Globus pallidus (tissue), 1 donor: Measurements from ENCODE around the gene PTHLH.

Experiments used
- DNase-seq: peaks from one replicate; pipeline ENCODE4 v3.0.0-alpha.2; 2015; ENCODE audit warnings: low spot score

PTHLH gene

DNA sequence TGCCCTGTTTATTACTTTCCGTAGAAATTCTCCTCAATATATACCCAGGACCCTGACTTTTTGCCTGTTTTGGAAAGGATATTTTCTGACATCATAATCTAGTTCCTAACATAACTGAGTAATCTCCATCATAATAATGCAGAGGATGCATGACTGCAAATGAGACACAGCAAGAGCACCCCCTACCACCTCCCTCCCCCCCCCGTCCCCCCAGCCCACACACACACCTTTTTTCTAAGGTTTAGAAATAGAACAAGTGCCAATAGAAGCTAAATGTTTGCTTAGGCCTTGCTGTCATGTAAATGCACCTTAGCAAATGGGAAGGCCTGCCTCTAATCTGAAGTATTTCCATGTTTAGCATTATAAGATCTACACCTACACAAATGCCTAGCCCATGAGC lies at the start of gene PTHLH:
PTHLH (minus strand) TSS at position 13 of the 400 bp plus-strand sequence. CDS start 3,239 bp downstream, outside the sequence.
- no peak for DNase-seq

DNA sequence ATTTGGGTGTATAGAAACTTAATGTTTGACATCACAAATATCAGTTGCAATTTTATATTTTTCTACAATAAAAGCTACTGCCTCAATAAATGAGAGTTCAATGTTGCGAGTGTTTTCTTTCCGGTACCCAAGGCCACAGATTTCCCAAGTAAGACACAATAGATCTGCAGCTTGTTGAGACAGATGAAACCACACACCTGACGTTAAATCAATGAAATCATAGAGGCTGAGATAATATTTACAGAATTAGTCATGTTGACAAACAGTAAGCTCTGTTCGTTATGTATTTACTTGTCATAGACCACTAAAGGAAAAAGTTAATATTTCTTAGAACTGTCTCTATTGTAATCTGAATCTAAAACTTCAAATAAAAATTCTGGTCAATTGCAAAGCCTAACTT lies 49.2 kb upstream of the PTHLH start:
- DNase-seq = no peak

DNA sequence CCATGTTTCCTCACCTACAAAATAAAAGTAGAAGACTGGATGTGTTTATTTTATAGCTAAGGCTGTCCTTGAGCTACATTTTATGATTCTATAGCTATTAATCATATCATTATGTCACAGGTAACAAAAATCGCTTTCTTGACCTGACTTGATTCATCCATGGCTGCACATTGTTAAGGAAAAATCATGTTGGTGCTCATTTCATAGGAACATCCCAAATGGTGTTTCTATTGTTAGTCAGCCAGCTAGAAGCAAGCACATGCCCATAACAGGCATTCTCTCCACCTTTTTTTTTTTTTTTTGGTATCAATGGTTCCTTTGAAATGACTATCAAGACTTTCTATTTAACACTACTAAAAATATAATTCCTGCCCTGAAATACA lies 45.3 kb upstream of the PTHLH start:
- DNase-seq = no peak

DNA sequence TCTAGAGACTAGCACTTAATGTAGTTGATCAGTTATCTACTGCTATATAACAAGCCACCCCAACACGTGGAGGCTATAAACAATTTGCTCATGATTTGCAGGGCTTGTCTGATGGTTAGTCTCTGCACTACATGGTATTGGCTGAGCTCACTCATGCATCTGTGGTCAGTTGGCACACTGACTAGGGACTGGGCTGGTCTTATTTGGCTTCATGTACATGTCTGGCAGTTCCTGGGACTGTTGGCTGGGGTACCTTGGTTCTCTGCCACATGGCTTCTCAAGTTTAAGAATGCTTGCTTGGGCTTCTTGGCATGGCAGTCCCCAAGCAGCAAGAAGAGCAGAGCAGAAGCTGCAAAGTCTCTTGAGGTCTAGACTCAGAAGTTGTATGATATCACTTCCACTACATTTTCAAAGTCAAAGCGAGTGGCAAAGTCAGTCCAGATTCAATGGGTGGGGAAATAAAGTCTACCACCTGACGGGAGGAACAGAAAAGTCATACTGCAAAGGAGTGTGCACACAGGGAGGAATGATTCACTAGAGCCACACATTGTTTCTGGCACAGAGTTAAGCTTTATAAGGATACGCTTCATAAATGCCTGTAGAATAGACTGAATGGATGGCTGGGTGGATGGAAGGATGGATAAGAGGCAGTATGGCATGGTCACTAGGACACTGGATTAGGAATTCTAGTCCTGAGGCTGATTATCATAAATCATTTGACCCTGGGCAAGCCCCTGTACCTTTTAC lies 44.8 kb upstream of the PTHLH start:
- peak; percentile 30 for DNase-seq

DNA sequence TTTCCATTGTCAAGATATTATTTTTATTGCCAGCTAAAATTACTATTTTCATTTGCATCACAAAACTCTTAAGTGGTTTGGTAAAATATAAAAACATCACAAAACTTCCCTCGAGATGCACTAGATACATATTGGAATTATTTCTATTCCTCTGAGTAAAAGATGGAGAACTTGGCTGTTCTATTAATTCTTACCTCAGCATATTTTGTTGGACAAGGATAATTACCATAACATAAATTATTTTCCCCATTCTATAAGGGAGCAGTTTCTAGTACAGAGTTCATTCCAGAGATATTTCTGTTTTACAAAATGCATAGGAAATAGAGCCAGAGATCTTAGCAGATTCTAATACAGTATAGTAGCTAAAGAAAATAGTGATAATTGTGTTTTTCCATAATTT lies 42.6 kb upstream of the PTHLH start:
- DNase-seq = no peak

DNA sequence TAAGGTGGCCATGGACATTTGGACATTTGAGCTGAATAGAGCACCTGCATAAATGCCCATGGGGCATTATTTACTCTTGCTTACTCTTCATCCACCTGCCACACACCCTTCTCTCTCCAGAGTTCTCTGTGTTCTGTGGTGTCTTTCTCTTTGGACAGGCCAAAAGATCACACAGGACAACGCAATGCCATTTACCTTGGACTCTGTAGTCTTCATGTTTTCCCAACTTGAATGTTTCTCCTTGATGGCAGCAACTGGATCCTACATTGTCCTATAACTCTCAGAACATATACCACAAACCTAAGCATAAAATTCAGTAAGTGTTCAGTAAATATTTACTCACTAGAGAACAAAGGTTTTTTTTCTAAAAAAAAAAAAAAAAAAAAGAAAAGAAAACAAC lies 41.7 kb upstream of the PTHLH start:
- no peak for DNase-seq

DNA sequence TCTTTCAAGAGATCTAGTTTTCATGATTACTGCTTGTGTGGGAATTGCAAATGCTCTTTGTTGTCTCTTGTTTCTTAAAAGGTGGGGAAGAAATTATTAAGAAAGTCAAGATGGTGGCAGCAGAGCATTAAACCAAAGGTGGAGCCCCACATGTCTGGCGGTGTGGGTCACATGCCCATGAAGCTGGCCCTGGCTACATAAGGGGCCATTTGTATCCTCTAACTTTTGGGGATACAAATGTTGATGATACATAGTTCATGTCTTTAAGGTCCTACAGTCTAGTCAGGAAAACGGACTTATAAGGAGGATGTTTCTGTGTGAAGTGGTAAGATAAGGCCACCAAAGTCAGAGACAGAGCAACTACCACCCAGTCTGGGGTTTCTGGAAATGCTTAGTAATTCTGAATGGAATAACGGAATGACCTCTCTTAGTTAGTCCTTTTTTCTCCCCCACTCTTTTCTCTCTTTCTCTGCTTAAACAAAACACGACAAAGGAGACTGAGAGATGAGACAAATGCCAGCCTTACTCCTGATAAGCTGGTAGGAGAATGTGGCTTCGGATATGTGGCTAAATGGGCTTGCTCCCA lies 39.9 kb upstream of the PTHLH start:
- DNase-seq = no peak

DNA sequence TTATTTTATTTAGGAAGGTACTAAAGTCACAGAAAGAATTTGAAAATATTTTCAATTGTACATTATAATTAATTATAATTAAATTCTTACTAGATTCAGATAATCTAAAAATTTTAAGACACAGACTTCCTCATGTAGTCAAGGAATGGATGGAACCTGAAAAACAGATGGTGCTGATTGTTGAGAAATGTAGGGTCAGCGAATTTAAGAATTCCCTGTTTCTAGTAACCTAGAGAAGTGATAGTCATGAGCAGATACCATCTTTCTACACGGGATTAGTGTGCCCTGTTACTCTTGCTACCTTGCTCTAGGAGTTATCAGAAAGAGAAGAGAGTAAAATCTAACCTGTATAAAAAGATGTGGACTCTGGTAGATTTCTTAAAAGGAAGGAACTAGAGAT lies 37.5 kb upstream of the PTHLH start:
- DNase-seq = no peak

DNA sequence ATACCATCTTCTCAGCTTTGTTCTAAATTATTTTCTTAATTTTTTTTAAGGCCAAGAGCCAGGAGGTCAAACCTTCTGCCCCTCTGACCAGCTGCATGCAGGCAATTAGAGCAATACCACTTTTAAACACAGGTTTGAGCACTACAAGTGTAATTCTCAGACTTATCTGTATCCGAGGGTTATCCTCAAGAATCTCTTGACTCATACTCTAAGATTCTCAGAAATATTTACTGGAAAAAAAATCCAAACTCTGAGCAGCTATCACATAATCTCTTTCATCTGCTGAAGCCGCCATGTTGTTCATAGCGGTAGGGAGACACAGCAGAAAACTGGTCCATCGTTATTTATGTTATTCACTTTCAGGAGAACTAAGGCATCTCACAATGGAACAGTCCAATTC lies 27.4 kb upstream of the PTHLH start:
- no peak for DNase-seq

DNA sequence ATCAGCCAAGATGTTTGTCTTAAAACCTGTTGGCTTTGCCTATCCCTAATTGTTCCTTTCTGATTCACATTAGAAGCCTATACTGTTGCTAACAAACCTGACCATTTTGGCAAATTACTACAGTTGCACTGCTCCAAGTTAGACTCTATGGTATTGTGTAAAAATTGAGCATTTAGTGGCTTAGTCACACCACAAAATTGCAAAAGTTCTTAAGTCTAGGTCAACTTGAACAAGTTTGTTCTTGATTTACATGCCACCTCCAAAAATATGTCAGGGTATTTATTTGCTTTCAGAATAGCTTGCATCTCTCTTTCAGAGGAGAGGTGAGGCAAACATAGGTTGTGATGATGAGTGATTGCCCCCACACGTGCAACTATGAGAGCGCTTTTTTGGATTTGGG lies 27.0 kb upstream of the PTHLH start:
- no peak for DNase-seq

DNA sequence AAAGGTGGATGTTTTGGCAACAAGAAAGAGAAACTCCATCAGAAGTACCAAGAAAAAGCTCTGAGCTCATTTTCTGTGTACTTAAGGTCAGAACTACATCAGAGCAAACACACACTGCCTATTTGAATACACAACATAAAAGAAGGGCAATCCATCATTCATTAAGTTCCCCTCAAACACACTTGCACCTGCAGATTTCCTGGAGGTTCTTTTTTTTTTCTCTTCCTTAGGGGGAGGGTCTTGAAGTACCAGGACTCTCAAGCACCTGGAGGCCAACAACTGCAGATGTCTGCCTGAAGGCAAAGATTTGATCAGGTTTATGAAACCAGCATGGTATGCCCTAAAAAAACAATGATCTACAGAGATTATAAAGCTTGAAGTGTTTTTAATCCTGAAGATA lies 26.1 kb upstream of the PTHLH start:
- DNase-seq = no peak

DNA sequence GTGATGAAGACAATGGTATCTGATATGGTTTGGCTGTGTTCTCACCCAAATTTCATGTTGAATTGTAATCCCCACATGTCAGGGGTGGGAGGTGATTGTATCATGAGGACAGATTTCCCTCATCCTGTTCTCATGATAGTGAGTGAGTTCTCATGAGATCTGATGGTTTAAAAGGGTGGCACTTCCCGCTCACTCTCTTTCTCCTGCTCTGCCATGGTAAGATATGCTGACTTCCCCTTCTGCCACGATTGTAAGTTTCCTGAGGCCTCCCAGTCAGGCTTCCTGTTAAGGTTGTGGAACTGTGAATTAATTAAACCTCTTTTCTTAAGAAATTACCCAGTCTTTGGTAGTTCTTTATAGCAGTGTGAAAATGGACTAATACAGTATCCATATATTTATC lies 25.6 kb upstream of the PTHLH start:
- no peak for DNase-seq

DNA sequence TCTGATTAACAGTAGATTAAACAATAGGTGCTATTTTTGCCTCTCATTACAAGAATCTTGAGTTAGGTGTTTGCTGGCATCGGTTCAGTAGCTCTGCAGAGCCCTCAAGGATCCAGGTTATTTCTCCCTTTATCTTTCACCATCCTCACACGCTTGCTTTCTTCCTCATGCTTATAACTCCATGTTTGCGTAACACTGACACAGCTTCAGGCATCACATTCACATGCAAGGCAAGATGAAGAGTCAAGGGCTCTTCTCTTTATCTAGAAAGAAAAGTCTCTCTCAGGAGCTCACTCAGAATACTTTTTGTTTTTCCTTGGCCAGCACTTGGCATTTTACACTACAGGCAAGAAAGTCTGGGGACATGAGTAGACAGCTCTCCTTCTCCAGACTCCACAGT lies 24.2 kb upstream of the PTHLH start:
- no peak for DNase-seq

DNA sequence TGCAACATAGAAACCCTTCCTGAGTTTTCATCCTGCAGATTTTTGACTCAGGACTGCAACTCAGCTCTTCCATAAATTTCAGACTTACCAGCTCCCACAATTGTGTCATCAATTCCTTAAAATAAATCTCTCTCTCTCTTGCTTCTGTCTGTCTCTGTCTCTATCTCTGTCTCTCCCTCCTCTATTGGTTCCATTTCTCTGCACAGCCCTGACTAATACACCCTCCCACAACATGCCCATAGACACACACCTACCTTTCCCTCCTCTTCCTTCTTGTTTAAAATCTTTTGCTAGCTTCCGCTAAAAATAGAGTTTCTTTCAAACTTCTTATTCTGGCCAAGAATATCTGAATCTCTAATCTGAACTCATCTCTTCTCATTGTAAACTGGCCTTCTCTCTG lies 22.9 kb upstream of the PTHLH start:
- DNase-seq = no peak

DNA sequence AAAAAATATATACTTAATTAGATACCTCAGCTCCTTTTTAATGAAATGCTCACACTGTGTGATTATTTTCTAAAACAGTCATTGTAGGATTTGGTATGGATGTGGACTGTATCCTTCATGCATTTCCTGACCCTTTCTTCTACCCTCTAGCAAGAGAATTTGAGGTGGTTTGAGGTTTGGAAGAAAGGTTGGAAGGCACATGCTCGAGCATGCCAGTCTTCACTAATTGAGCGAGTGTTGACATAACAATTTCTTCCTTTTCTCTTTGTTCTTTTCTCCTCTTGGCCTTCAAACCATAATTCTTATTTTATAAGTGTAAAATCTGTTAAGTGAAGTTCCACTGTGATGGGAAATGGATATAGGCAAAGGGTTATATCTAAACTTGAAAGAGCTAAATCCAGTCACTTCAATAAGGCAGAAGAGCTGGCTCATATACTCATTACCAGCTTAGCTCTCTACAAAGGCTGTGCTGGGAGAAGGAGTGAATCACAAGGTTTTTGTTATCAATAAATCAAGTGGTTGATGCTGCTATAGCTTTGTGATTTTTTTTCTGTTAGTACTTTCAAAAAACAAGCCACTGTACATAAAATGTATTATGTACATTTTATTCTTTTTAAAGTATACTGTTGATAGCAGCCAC lies 16.2 kb upstream of the PTHLH start:
- DNase-seq = no peak

DNA sequence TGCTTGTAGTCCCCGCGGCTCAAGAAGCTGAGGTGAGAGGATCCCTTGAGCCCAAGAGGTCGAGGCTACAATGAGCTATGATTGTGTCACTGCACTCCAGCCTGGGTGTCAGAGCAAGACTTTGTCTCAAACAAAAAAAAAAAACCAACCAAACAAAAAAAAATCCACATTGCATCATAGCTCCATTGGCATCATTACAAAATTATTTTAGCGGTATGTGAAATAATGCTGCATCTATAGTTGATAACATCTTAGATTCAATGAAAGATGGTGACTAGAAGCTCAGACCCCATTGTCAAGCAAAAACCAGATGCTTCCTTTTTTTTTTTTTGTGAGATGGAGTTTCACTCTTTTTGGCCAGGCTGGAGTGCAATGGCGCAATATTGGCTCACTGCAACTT lies 14.8 kb upstream of the PTHLH start:
- DNase-seq = no peak

DNA sequence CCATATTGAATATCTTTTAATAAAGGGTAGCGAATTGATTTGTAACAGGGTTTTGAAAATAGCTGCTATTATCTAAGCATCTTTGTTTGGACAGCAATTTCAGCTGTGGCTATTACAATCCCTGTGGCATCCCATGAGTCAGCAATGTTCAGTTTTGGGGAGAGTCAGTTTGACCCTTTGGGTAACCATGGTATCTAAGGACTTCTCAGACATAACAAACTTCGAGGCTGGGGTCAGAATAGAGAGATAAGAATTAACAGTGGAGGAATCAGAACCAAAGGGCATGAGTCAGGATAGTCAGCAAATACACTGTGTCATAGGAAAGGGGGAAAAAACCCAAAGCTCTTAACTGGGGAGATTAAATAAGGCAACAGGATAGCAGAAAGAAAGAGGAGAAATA lies 11.7 kb upstream of the PTHLH start:
- no peak for DNase-seq

DNA sequence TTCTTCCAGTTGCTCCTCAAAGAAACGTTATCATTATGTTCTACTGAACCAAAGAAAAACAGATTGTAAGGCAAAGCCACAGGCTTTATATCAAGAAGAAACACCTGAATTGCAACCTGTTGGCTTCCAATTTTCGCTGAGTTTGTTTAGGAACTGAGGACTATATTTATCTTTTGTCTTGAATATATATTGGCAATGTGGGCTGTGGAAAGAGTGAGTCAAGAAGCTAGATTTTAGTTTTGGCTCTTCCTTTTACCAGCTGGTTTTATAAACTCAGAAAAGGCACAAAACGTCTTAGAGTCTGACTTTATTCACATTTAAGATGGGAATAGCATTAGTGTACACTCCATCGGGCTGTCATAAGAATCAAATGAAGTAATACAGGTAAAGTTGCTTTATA lies 10.4 kb upstream of the PTHLH start:
- no peak for DNase-seq

DNA sequence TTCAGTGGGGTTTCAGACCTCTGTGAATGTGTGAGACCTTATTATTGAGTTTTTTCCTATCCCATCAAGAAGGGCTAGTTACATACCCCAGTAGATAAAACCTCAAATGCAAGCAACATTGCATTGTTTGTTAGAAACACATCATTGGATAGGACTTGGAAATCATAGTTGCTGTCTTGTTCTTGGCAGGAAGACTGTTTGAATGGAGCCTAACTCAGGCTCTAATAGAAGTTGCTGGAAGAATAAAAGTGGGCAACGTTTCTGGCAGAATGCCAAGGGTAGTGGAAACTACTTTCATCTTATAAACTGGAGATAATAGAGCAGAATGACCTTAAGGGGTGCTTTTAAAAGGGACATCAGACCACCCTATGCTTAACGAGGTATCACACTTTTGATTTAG lies 9.9 kb upstream of the PTHLH start:
- no peak for DNase-seq

DNA sequence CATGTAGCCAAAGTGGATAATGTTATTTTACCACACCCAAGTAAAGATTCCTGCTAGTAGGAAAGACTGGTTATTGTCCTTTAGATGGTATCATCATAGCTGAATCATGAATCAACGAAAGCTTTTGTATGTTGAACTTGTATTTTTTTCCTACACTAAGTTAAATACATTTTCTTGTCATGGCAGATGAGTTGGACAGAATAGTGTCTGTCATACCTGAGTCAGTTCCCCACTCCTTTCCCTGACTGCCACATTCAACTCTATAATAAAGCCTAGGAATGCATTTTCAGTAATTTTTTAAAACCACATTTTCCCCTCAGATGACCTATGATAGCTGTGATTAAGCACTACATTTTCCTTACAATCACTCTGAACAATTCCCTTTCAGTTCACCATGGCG lies 9.3 kb upstream of the PTHLH start:
- DNase-seq = no peak

DNA sequence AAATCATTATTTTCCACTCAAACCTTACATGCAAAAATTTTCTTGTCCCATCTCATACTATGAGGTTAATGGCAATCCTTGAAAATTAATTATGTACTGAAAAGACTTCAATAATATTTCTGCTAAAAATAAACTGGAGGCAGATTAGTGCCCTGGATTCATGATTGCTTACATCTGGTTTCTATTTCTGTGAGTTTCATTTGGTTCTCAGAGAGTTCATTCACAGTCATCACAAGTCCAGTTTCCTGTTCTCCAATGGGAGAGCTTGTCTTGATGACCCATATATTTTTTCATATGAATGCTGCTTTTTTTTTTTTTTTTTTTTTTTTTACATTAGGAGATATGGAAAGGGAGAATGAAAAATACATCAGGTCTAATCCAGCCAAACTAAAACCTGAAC lies 6.6 kb upstream of the PTHLH start:
- DNase-seq = no peak

DNA sequence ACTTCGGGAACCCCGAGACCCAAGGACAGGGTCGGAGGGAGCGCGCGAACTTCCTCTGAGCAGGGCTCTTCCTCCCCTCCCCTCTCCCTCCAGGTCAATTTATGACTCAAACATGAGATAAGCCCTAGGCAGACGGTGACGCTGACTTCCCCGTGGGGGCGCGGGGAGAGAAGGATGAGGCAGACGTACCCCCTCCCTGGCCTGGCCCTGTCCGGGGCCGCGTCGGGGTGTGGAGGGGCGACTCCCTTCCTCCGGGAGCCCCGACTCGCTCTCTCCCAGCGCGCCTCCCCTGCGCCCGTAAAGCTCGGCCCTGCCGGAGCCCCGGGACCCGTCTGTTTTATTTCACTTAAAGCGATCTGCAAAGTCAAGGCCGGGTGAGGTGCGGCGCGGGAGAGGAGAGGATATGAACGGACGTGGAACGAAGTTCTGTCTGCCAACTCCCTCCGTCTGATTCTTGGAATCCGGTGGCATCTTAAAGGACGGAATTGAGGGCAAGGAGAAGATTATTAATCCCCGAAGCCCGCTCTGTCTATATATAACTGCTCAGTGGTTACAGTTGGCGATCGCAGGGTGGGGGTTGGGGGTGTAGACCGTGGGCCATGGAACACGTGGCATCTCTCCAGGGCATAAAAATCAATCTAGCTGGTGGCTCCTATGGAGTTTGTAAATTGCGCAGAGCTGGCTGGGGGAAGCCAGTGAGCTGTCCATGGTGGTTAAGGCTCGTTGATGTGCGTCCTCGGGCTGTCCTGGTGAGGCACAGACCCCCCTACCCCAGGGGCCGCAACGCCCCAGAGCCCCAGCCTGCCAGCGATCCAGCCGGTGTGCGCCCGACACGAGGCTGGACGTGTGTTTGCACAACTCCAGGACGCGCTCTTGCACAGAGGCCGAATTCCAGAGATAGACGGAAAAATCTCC lies 2.9 kb upstream of the PTHLH start:
- no peak for DNase-seq
